ENCODE results near the gene CD44.

CD44 gene

GRCh38 chr11:35141571-35141971 lies 2.6 kb downstream of the CD44 start:
- Histone ChIP-seq H3K4me2 (ENCODE audit: insufficient read depth, low read length) (peak overlapping the region; percentile 92), H3K27me3 (ENCODE audit: insufficient read depth, low read length, poor library complexity) (no peaks in the 10 kb centered on the region), H3K4me3 (ENCODE audit: low read depth in 1 of 2, low read length in 2 of 2) (peak overlapping the region in 1 of 2 experiments; percentile 89; a peak in 2 of 4 replicates), H3K9ac (ENCODE audit: low read depth, low read length) (peak overlapping the region; percentile 88; the same call in 1 of the 2 replicates), H2AFZ (ENCODE audit: low read depth, low read length) (no peak overlapping the region), H3K36me3 (ENCODE audit: insufficient read depth, low read length) (peaks cover 11% of the 10 kb centered on the region), H4K20me1 (ENCODE audit: insufficient read depth, low read length) (peaks cover 15% of the 10 kb centered on the region; the same call in 1 of the 2 replicates), H3K79me2 (ENCODE audit: insufficient read depth, low read length) (peaks cover 76% of the 10 kb centered on the region), H3K27ac (ENCODE audit: low read length) (peak overlapping the region; percentile 87), H3K9me3 (ENCODE audit: insufficient read depth, low read length, severe bottlenecking) (no peaks in the 10 kb centered on the region), H3K4me1 (ENCODE audit: insufficient read depth, low read length) (peaks cover 79% of the 10 kb centered on the region)
- ATAC-seq (ENCODE audit: insufficient read depth, low read depth) (no peak), DNase-seq (no peak)
- no peak for TF ChIP-seq EZH2 (IDR thresholded peaks at IDR 0.05; ENCODE audit: borderline replicate concordance, low read depth, low read length, severe bottlenecking)
- no peak for TF ChIP-seq CTCF (IDR thresholded peaks at IDR 0.05; ENCODE audit: borderline replicate concordance, extremely low read depth, low read length, poor library complexity, severe bottlenecking)

- H4K20me1 ChIP-seq (ENCODE audit: insufficient read depth, low read length), result peaks cover 21% of the 10 kb centered on the region; the same call in 1 of the 2 replicates
These were observed 3.6 kb downstream of the CD44 start for GRCh38 chr11:35142481-35143075.

GRCh38 chr11:35143297-35144135 lies 4.5 kb downstream of the CD44 start:
- peaks cover 92% of the 10 kb centered on the region for H3K79me2 ChIP-seq (ENCODE audit: insufficient read depth, low read length)
- peak overlapping the region in 1 of 2 experiments; percentile 33; a peak in 2 of 4 replicates for H3K4me3 ChIP-seq (ENCODE audit: low read depth in 1 of 2, low read length in 2 of 2)
- no peak for DNase-seq
- ATAC-seq (ENCODE audit: insufficient read depth, low read depth), result no peak
- H3K9ac ChIP-seq (ENCODE audit: low read depth, low read length), result peak overlapping the region; percentile 16; the same call in 1 of the 2 replicates
- peak overlapping the region; percentile 50 for H3K4me2 ChIP-seq (ENCODE audit: insufficient read depth, low read length)
- H3K27ac ChIP-seq (ENCODE audit: low read length), result peak overlapping the region; percentile 74
- H3K27me3 ChIP-seq (ENCODE audit: insufficient read depth, low read length, poor library complexity), result no peaks in the 10 kb centered on the region
- H4K20me1 ChIP-seq (ENCODE audit: insufficient read depth, low read length), result peaks cover 21% of the 10 kb centered on the region; the same call in 1 of the 2 replicates
- peaks cover 66% of the 10 kb centered on the region for H3K4me1 ChIP-seq (ENCODE audit: insufficient read depth, low read length)
- H2AFZ ChIP-seq (ENCODE audit: low read depth, low read length), result no peak overlapping the region
- H3K36me3 ChIP-seq (ENCODE audit: insufficient read depth, low read length), result peaks cover 15% of the 10 kb centered on the region
- H3K9me3 ChIP-seq (ENCODE audit: insufficient read depth, low read length, severe bottlenecking), result no peaks in the 10 kb centered on the region
- TF ChIP-seq EZH2 (IDR thresholded peaks at IDR 0.05; ENCODE audit: borderline replicate concordance, low read depth, low read length, severe bottlenecking) (no peak), CTCF (IDR thresholded peaks at IDR 0.05; ENCODE audit: borderline replicate concordance, extremely low read depth, low read length, poor library complexity, severe bottlenecking) (no peak)

More at GRCh38 chr11:35142481-35143075, 3.6 kb downstream of the CD44 start:
- peaks cover 11% of the 10 kb centered on the region for H3K36me3 ChIP-seq (ENCODE audit: insufficient read depth, low read length)
- DNase-seq, result no peak
- H3K27ac ChIP-seq (ENCODE audit: low read length), result peak overlapping the region; percentile 15; the same call in 1 of the 2 replicates
- TF ChIP-seq EZH2 (IDR thresholded peaks at IDR 0.05; ENCODE audit: borderline replicate concordance, low read depth, low read length, severe bottlenecking) (no peak), CTCF (IDR thresholded peaks at IDR 0.05; ENCODE audit: borderline replicate concordance, extremely low read depth, low read length, poor library complexity, severe bottlenecking) (no peak)
- H3K9ac ChIP-seq (ENCODE audit: low read depth, low read length), result no peak overlapping the region
- H3K4me3 ChIP-seq (ENCODE audit: low read depth in 1 of 2, low read length in 2 of 2), result no peak overlapping the region
- H3K4me2 ChIP-seq (ENCODE audit: insufficient read depth, low read length), result peak overlapping the region; percentile 34; the same call in 1 of the 2 replicates
- no peak overlapping the region for H2AFZ ChIP-seq (ENCODE audit: low read depth, low read length)
- H3K4me1 ChIP-seq (ENCODE audit: insufficient read depth, low read length), result peaks cover 75% of the 10 kb centered on the region
- H3K79me2 ChIP-seq (ENCODE audit: insufficient read depth, low read length), result peaks cover 86% of the 10 kb centered on the region
- no peaks in the 10 kb centered on the region for H3K27me3 ChIP-seq (ENCODE audit: insufficient read depth, low read length, poor library complexity)
- no peaks in the 10 kb centered on the region for H3K9me3 ChIP-seq (ENCODE audit: insufficient read depth, low read length, severe bottlenecking)
- no peak for ATAC-seq (ENCODE audit: insufficient read depth, low read depth)

Data from DND-41 (cell line).